ENCODE data around the gene ARL4D.
A peak's percentile ranks its signal among the peaks of the same experiment; 100 is the strongest.
"Not testable (repeated sequence)": the region's sequence is repeated elsewhere in the genome, so short reads cannot be mapped to it uniquely, and the experiment has no call there.

ARL4D gene

GRCh38 chr17:43399839-43400328 lies 1.1 kb downstream of the ARL4D start:
- no peak for DNase-seq

GRCh38 chr17:43400943-43401717 lies 2.3 kb downstream of the ARL4D start:
- DNase-seq: no peak

GRCh38 chr17:43402078-43402477 lies 3.3 kb downstream of the ARL4D start:
- no peak for DNase-seq

- no peak for DNase-seq
Observed at GRCh38 chr17:43402567-43402966, 3.8 kb downstream of the ARL4D start.

- no peak for DNase-seq
Observed at GRCh38 chr17:43403846-43404245, 5.1 kb downstream of the ARL4D start.

GRCh38 chr17:43405861-43406260 lies 7.1 kb downstream of the ARL4D start:
- DNase-seq: no peak

- DNase-seq: peak in 1 of 2 donors; percentile 63
Observed at GRCh38 chr17:43406676-43407645, 8.2 kb downstream of the ARL4D start.

- DNase-seq: no peak
Observed at GRCh38 chr17:43409131-43409530, 10.3 kb downstream of the ARL4D start.

- no peak for DNase-seq
Observed at GRCh38 chr17:43410557-43411368, 12.0 kb downstream of the ARL4D start.

- no peak for DNase-seq
Observed at GRCh38 chr17:43411369-43411677, 12.5 kb downstream of the ARL4D start.

- DNase-seq: no peak
Observed at GRCh38 chr17:43411749-43412148, 13.0 kb downstream of the ARL4D start.

- no peak for DNase-seq
Observed at GRCh38 chr17:43412166-43412565, 13.4 kb downstream of the ARL4D start.

- peak in 1 of 2 donors; percentile 66 for DNase-seq
Observed at GRCh38 chr17:43416998-43417890, 18.5 kb downstream of the ARL4D start.

GRCh38 chr17:43418441-43419374 lies 19.9 kb downstream of the ARL4D start:
- DNase-seq: peak in 1 of 2 donors; percentile 44

- DNase-seq: not testable (repeated sequence)
Observed at GRCh38 chr17:43419375-43419882, 20.6 kb downstream of the ARL4D start.

GRCh38 chr17:43423777-43424455 lies 25.1 kb downstream of the ARL4D start:
- DNase-seq: no peak

- no peak for DNase-seq
Observed at GRCh38 chr17:43427362-43428043, 28.7 kb downstream of the ARL4D start.

- DNase-seq: no peak
Observed at GRCh38 chr17:43428524-43428923, 29.7 kb downstream of the ARL4D start.
